Transverse colon (tissue), 4 donors: ENCODE data around the gene CACNA1C. TPM values are rescaled to one million over a fixed set of nuclear protein-coding genes. Genes with fewer than 3 reads are reported as not detected.

ENCODE experiments used
- DNase-seq: peaks from one replicate; pipeline ENCODE4 v3.0.0-alpha.2; 2019
- H3K27ac ChIP-seq, 4 donors: fragments of 200-600 bp; sonication (generic); 2 replicates each; pipeline ENCODE4 v1.5.1; 2016 to 2018; ENCODE audit warnings: inconsistent platforms in 4 of 4
- H3K27me3 ChIP-seq: fragments of 200-600 bp; sonication (generic); 2 replicates; pipeline ENCODE4 v1.5.1; 2017; ENCODE audit warnings: inconsistent platforms
- H3K36me3 ChIP-seq, 4 donors: fragments of 200-600 bp; sonication (generic); 2 replicates each; pipeline ENCODE4 v1.5.1; 2017 to 2019; ENCODE audit warnings: inconsistent platforms in 4 of 4
- H3K4me1 ChIP-seq, 4 donors: fragments of 200-600 bp; sonication (generic); 2 replicates each; pipeline ENCODE4 v1.5.1; 2017 to 2020; ENCODE audit warnings: inconsistent platforms in 4 of 4
- H3K4me3 ChIP-seq, 4 donors: fragments of 200-600 bp; sonication (generic); 1 replicate in 1 of 4; 2 replicates in 3 of 4; pipeline versions ENCODE4 v1.5.1 to v1.6.1; 2017 to 2019; ENCODE audit warnings: inconsistent platforms in 4 of 4
- H3K9me3 ChIP-seq, 2 donors: fragments of 200-600 bp; sonication (generic); 2 replicates each; pipeline ENCODE4 v1.5.1; 2017 to 2019; ENCODE audit warnings: inconsistent platforms in 2 of 2
- EP300 ChIP-seq: sonication (generic); formaldehyde crosslinking; IDR thresholded peaks from one replicate; pipeline ENCODE4 v1.6.1; 2017; ENCODE audit warnings: antibody characterized with exemption, low read depth
- POLR2A ChIP-seq: fragments of 450-650 bp; IDR thresholded peaks from one replicate; pipeline ENCODE4 v1.6.1; 2016; ENCODE audit warnings: antibody characterized with exemption, mild to moderate bottlenecking, moderate library complexity
- POLR2AphosphoS5 ChIP-seq, 3 donors: sonication (generic); formaldehyde crosslinking; IDR thresholded peaks; one replicate each; pipeline ENCODE4 v1.6.1; 2016; ENCODE audit warnings: antibody characterized with exemption in 3 of 3
- WGBS, 2 donors: methylation state at CpG; one replicate each; pipeline ENCODE4 v1.1.5; 2018; ENCODE audit warnings: low coverage in 1 of 2; 5-methylcytosine and 5-hydroxymethylcytosine counted together
- in situ Hi-C, 4 donors: fragments of 200-750 bp; cut with MboI; loops; one replicate each; pipeline versions ENCODE4 v1.15.0 to v1.15.1; 2017; ENCODE audit warnings: low sequenced_read_pairs in 3 of 4, low pct_ligation_motif_present in 1 of 4, low pct_unique_long_range_greater_than_20kb in 1 of 4
- intact Hi-C: fragments of 100-400 bp; cut with DNase I; formaldehyde crosslinking; loops from one replicate; pipeline ENCODE4 v1.15.1; 2023; ENCODE audit warnings: low total_unique reads
- total RNA-seq, 4 donors: library from RNA; depleted of rRNA; stranded (reverse); fragments of >200 nt; gene quantifications; one replicate each; pipeline ENCODE4 v1.1.0, GENCODE V29; 2016
- TF ChIP-seq, protein P1 (sequence below), 5 experiments: fragments of 200-600 bp in 3 of 5; fragments of 450-650 bp in 2 of 5; sonication (generic) in 3 of 5; IDR thresholded peaks; 1 replicate in 2 of 5; 2 replicates in 3 of 5; pipeline ENCODE4 v1.5.1; 2016 to 2017; ENCODE audit warnings: antibody characterized with exemption in 5 of 5, inconsistent platforms in 3 of 5, mild to moderate bottlenecking in 2 of 5, moderate library complexity in 1 of 5

CACNA1C gene
- total RNA-seq, 4 donors from 2014 or later: 18.8 to 35.2 (median 24.8) TPM

- Histone ChIP-seq H3K27ac (no peak overlapping the region), H3K9me3 (no peaks in the 10 kb centered on the region), H3K27me3 (peaks cover 5% of the 10 kb centered on the region), H3K4me1 (no peaks in the 10 kb centered on the region), H3K36me3 (no peaks in the 10 kb centered on the region), H3K4me3 (no peak overlapping the region)
- in situ Hi-C loops (loop anchor here in 1 of 4 donors (10.0 kb wide), 1 partner anchor 51 kb away; no protein-coding TSS in a partner anchor), intact Hi-C loops (no loop called here)
- DNase-seq: no peak
- TF ChIP-seq POLR2A: no peak
- TF ChIP-seq, protein P1, sequence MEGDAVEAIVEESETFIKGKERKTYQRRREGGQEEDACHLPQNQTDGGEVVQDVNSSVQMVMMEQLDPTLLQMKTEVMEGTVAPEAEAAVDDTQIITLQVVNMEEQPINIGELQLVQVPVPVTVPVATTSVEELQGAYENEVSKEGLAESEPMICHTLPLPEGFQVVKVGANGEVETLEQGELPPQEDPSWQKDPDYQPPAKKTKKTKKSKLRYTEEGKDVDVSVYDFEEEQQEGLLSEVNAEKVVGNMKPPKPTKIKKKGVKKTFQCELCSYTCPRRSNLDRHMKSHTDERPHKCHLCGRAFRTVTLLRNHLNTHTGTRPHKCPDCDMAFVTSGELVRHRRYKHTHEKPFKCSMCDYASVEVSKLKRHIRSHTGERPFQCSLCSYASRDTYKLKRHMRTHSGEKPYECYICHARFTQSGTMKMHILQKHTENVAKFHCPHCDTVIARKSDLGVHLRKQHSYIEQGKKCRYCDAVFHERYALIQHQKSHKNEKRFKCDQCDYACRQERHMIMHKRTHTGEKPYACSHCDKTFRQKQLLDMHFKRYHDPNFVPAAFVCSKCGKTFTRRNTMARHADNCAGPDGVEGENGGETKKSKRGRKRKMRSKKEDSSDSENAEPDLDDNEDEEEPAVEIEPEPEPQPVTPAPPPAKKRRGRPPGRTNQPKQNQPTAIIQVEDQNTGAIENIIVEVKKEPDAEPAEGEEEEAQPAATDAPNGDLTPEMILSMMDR (IDR thresholded peaks at IDR 0.05): no peak
- no peak for TF ChIP-seq EP300
- TF ChIP-seq POLR2AphosphoS5 (IDR thresholded peaks at IDR 0.05): no peak
- 53% methylated on average over 13 of the region's 13 CpGs; no CpG with 5 or more reads in 1 of the 2 donors for WGBS, 2 donors
Measured at GRCh38 chr12:2733493-2734355, 680.9 kb downstream of the CACNA1C start.

- H3K36me3 ChIP-seq: no peaks in the 10 kb centered on the region
- H3K4me1 ChIP-seq: peaks cover 0 to 5% (median 0%) of the 10 kb centered on the region in 4 donors
- no peaks in the 10 kb centered on the region for H3K9me3 ChIP-seq
- TF ChIP-seq POLR2A (no peak), EP300 (no peak), POLR2AphosphoS5 (IDR thresholded peaks at IDR 0.05) (no peak)
- TF ChIP-seq, protein P1 (IDR thresholded peaks at IDR 0.05): no peak
- no peak overlapping the region for H3K27ac ChIP-seq
- H3K27me3 ChIP-seq: peaks cover 1% of the 10 kb centered on the region
- WGBS, 2 donors: 50 to 83% methylated on average over 1 of the region's 1 CpG
- intact Hi-C loops (no loop called here), in situ Hi-C loops (loop anchor here in 1 of 4 donors (10.0 kb wide), 1 partner anchor 49 kb away; no protein-coding TSS in a partner anchor)
- H3K4me3 ChIP-seq: no peak overlapping the region
- DNase-seq: no peak
Measured at GRCh38 chr12:2735432-2735831, 682.6 kb downstream of the CACNA1C start.

DNA sequence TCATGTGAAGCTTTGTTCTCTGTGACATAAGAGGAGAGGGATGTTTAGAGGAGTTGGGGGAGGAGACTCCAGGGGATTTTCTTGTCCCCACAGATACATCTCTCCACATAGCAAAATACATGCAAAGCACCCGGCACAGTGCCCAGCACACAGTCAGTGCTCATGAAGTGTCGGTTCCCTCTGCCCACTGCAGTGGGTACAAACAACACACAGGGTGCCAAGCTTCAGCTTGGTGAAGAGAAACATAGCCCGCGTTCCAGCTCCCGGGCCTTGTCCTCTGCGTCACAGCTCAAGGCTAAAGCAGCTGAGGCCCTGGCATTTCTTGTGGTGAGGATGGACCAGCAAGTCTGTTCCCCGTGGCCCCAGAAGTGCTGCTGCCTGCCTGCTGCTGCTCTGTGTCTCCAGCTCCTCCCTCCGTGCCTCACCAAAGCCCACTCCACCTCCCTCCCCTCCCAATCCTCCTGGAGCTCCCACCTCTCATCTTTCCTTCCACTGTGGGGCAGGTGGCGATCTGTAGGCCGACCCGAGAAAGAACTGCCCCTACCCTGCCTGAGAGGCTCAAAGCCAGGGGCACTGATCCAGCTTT, 685.0 kb downstream of the CACNA1C start:
- Histone ChIP-seq H3K27ac (no peak overlapping the region), H3K36me3 (no peaks in the 10 kb centered on the region), H3K27me3 (no peaks in the 10 kb centered on the region), H3K9me3 (no peaks in the 10 kb centered on the region), H3K4me1 (peaks cover 0 to 5% (median 0%) of the 10 kb centered on the region in 4 donors), H3K4me3 (no peak overlapping the region)
- in situ Hi-C loops (loop anchor here in 1 of 4 donors (10.0 kb wide), 1 partner anchor 47 kb away; no protein-coding TSS in a partner anchor), intact Hi-C loops (no loop called here)
- no peak for DNase-seq
- WGBS, 2 donors: 71% methylated on average over 11 of the region's 11 CpGs; no CpG with 5 or more reads in 1 of the 2 donors
- TF ChIP-seq POLR2AphosphoS5 (IDR thresholded peaks at IDR 0.05) (no peak), POLR2A (no peak), EP300 (no peak)
- TF ChIP-seq, protein P1 (IDR thresholded peaks at IDR 0.05): no peak

GRCh38 chr12:2739069-2739468, 686.3 kb downstream of the CACNA1C start:
- H3K27ac ChIP-seq: no peak overlapping the region
- no peak for DNase-seq
- peaks cover 0 to 5% (median 0%) of the 10 kb centered on the region in 4 donors for H3K4me1 ChIP-seq
- intact Hi-C loops: no loop called here
- H3K27me3 ChIP-seq: no peaks in the 10 kb centered on the region
- in situ Hi-C loops: loop anchor here in 1 of 4 donors (10.0 kb wide), 1 partner anchor 46 kb away; no protein-coding TSS in a partner anchor
- H3K36me3 ChIP-seq: no peaks in the 10 kb centered on the region
- no peaks in the 10 kb centered on the region for H3K9me3 ChIP-seq
- 44 to 84% methylated on average over 3 to 11 of the region's 11 CpGs for WGBS, 2 donors
- TF ChIP-seq POLR2AphosphoS5 (IDR thresholded peaks at IDR 0.05) (no peak), POLR2A (no peak), EP300 (no peak)
- TF ChIP-seq, protein P1 (IDR thresholded peaks at IDR 0.05): no peak
- no peak overlapping the region for H3K4me3 ChIP-seq
